ENCODE data around the gene CARMIL3.

The CARMIL3 gene

GRCh38 chr14:24063263-24063836 is 11.5 kb downstream of the CARMIL3 start:
- DNase-seq (ENCODE audit: low read depth), result no peak

GRCh38 chr14:24064091-24064795 is 12.4 kb downstream of the CARMIL3 start:
- no peak for DNase-seq (ENCODE audit: low read depth)

- DNase-seq (ENCODE audit: low read depth), result no peak
Observed at GRCh38 chr14:24064856-24065255, 13.0 kb downstream of the CARMIL3 start.

DNA sequence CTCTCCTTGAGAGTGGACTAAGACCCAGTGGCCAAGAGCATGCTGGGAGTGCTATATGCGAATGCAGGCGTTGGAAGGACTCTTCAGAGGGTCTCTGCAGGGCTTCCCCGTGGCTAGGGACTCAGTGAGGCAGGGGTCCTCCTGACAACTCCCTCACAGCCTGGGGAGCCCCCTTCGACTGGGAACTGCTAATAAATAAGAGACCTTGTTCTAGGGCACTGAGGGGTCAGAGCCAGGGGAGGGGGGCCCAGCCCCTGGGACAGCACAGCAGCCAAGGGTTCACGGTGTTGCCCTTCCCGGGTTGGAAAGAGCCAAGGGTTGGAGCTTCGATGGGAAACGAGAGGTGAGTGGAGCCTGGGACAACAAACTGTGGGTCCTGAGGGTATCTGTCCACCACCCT is 13.6 kb downstream of the CARMIL3 start:
- DNase-seq (ENCODE audit: low read depth), result no peak

DNA sequence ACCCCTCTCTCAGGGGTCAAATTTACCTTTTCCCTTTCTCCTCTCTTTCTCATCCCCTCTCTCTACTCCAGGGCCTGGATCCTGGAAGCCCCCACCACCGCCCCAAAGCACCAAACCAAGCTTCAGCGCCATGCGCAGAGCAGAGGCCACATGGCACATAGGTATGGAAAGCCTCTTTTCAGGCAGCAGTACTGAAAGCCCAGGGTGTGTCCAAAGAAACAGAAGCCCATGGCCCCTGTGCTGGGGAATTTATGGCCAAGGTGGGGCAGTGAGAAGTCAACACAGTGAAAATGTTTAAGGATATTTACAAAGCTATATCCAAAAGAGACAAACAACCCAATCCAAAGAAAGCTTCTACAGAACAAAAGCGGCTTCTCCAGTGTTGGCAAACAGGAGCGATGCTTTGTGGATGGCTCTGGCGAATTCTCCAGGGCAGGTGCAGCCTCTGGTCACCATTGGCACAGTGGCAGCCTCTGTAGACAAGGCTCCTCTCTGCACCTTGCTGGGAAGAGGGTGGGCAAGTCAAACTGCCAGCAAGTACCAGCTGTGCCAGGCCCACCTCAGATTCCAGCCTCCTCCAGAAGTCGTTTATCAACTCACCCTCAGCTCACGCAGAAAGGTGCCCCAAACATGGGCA is 14.8 kb downstream of the CARMIL3 start:
- DNase-seq (ENCODE audit: low read depth), result no peak

DNA sequence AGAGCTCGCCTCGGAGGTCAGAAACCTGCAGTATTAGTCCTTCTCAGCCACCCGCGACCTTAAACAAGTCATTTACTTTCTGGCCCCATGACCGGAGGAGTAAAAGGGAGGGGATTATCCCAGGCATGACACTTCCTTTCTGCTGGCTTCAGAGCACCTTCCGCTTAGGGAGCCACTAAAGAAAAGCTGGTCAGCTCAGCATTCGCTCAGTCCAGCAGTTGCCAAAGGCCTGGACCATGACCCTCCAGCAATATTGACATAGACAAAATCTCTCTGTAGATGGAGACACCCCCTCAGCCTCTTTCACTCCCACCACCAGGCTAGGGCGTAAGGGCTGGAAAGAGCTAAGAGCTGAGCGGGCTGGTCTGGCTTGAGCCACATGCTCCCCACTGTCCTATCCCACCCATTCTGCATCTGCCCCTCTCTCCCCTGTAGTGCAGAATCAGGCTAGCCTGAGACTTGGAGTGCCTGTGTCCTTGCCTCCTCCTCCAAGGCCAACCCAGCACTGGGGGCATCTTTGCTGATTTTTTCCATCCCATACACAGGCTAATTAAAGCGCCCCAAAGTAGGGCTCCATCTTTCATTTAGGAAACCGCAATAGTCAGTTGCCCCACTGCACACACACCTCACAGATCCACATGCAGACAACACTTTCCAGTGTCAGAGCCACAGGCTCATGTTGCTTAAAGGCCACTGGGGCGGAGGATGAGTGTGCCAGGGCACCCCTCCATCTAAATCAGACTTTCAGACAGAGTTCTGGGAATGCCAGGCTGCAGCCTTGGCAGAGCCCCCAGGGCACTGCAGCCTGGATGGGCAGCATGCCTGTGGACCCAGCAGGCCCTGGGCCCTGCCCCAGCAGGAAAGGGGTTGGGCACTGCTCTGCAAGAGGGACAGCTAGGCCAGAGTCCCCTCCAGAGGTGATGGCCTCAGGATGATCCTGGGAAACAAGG is 15.6 kb downstream of the CARMIL3 start:
- no peak for DNase-seq (ENCODE audit: low read depth)

- DNase-seq (ENCODE audit: low read depth), result no peak
Observed at GRCh38 chr14:24068711-24069410, 17.1 kb downstream of the CARMIL3 start.

GRCh38 chr14:24069411-24069735 is 17.6 kb downstream of the CARMIL3 start:
- no peak for DNase-seq (ENCODE audit: low read depth)

DNA sequence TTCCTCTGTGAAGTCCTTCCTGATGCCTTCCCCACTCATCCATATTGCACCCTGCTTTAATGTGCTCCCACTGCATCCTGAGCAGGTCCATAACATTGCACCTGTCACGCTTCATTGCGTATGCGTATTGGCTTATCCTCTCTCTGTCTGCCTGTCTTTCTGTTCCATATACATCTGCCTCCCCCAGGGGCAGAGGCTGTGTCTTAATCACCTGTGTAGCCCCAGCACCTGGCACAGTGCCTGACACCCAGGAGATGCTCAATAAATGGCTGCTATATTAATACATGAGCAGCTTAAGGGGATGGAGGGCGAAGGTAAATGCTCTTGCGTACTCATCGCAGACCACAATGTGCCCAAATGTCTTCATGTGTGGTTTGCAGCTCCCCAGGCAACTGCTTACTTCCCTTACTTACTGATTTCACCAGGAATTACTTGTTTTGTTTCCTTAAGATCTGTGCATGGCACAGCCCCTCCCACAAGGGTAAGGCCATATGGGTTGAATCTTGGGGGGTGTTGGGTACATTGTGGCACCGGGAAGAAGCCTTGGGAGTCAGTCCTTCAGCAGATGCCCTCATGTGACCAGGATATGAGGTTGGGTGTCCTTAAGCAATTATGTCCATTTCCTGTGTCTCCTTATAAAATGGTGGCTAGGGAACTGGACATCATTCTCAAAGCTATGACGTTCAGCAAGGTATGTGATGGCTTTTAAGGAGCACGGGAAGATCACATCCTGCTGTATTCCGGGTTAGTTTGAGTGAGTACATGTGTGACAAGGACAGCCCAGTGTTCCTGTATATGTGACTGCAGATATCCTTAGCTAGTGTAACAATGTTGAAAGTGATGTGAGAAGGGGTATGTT is 18.7 kb downstream of the CARMIL3 start:
- DNase-seq (ENCODE audit: low read depth), result no peak

DNA sequence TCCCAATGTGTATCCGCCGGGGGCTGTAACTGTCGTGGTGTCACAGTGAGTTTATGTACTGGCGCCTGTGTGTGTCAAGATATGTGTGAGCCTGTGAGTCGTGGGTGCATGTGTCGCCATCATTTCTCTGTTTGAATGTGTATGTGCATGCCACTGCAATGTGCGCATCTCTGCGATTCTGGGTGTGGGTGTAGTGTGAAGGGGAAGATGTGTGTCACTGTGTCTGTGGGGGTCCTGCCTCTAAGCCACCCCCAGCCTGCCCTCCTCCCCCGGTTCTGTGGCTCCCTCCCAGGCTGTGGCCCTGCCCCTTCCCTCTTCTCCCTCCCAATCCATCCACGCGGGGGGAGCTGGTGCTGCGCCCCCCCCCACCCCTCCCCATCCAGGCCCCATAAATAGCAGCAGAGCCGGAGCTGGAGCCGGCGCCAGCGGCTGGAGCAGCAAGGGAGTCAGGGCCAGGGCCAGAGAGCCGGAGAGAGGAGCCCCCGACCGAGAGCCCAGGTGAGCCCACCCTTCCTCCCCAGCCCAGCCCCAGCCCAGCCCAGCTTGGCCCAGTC is 19.4 kb downstream of the CARMIL3 start, which contains the start of gene CPNE6:
CPNE6 (plus strand) TSS at position 419 of the 554 bp plus-strand sequence. CDS start 1,375 bp downstream, outside the sequence.
- DNase-seq (ENCODE audit: low read depth), result no peak

DNA sequence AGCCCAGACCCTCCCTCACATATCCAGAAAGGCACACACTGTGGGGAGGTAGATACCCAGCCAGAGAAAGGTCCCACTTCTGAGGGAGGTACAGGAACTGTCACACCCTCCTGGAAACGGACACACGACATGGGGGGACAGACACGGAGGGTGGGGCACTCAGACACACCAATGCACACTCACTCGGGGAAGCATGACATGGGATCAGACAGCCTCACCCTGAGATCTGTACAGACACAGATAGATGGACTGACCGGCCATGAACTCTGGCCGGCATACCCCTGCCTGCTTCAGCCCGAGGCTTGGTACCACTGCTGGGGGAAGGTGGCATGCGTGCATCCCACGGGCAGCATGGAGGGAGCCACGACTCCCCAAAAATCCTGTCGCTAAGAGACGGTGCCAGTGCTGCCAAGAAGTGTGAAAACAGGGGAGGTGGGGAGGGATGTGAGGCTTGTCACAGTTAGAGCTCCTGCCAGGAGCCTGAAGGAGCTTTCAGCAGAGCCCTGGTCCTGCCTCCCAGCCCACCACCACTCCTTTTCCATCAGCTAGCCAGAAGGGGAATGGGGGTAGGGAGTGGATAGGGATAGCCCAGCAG is 20.1 kb downstream of the CARMIL3 start:
- DNase-seq (ENCODE audit: low read depth), result no peak

DNA sequence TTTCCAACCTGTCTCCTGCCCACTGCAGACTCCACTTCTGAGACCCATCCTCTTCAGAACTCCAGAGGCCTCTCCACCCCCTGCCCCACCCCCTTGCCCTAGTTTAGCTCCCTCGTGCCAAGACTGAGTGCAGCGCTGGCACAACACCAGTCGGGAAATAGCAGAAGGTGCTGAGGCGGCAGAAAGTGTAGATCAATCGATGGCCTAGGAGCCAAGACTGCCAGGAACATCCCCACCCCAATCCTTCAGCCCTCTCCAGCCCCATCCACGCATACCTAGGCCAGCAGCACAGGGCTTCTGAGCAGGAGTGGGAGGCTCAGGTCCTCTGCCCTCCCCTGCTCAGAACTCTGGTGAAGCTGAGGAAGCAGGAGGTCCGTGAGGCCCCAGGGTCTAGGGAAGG is 20.6 kb downstream of the CARMIL3 start:
- no peak for DNase-seq (ENCODE audit: low read depth)

DNA sequence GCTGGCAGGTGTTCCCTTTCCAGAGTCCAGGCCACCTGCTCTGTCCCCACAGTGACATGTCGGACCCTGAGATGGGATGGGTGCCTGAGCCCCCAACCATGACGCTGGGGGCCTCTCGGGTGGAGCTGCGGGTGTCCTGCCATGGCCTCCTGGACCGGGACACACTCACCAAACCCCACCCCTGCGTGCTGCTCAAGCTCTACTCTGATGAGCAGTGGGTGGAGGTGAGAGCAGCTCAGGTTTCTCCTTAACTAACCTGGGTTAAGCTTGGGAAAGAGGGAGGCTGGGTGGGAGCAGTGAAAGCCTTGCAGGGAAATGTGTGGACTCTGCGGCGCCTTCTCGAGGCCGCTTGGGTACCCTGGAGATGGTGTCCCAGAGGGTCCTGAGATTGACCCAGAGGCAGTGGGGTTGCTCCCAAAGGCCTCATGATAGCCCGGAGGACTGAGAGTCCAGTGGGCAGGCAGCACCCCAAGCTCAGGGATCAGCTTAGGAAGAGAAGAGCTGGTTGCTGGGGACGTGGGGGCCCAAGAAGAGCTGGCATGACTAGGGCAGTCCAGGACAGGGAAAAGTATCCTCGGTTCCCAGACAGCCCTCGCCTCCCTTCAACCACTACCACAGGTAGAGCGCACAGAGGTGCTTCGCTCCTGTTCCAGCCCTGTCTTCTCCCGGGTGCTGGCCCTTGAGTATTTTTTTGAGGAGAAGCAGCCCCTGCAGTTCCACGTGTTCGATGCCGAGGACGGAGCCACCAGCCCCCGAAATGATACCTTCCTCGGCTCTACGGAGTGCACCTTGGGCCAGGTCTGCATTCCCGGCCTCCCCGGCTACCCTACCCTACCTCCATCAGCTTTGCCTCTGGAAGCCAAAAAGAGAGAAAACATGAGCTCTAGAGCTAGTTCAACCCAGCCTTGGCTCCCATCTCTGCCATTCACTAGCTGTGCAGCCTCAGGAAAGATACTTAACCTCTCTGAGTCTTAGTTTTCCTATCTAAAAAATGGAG is 21.4 kb downstream of the CARMIL3 start:
- no peak for DNase-seq (ENCODE audit: low read depth)

DNA sequence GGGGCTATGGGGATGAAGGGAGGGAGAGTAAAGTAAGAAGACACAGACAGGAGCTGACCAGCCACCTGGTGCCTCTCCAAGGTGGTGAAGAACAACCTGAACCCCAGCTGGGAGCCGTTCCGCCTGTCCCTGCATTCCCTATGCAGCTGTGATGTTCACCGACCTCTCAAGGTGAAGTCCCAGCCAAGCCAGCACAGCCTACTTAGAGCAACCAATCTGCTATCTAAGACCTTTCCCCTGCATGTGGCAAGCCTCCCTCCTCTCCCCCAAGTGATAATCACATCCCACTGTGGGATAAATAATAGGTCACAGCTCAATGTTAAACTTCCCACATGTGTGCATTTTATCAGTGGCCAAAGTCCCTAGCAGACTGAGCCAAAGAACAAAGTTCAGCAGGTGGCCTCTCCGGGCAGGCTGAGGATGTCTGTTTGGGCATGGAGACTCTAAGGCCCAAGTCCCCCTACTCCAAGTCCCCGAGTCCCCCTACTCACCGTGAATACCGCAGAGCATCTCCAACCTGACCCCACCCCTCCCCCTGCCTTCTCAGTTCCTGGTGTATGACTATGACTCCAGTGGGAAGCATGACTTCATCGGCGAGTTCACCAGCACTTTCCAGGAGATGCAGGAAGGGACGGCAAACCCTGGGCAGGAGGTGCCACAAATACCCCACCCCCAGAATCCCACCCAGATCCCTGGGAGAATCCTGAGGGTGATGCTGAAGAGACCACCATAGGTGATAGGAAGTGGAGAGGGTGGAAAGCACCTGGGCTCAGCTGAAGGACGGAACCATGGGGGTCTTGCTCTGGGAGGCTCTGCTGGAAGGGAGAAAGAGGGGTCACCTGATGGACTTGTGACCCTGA is 23.0 kb downstream of the CARMIL3 start:
- DNase-seq (ENCODE audit: low read depth), result no peak

DNA sequence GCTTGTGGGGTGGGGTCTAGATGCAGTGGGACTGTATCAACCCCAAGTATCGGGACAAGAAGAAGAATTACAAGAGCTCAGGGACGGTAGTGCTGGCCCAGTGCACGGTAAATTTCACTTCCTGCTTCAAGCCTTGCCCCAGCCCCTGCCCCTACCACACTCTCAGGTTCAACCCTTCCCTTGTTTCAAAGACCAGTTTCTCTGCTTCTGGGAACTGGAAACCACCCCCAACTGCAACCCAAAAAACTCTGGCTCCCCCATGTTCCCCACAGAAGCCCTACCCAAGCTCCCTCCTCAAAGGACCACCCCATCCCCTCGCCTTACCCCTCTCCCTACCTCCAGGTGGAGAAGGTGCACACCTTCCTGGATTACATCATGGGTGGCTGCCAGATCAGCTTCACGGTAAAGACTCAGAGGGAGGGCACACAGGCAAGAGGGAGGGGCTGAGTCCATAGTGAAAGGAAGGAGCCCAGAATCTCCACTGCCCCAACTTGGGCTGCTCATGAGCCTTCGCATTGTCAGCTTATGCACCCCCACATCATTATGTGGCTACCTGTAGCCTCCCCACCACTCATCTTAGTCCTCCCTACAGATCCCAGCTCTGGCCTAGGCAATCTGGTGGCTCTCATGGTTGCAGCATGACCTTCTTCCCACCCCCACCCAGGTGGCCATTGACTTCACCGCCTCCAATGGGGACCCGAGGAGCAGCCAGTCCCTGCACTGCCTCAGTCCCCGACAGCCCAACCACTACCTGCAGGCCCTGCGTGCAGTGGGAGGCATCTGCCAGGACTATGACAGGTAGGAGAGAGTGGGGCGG is 23.9 kb downstream of the CARMIL3 start:
- DNase-seq (ENCODE audit: low read depth), result no peak

DNA sequence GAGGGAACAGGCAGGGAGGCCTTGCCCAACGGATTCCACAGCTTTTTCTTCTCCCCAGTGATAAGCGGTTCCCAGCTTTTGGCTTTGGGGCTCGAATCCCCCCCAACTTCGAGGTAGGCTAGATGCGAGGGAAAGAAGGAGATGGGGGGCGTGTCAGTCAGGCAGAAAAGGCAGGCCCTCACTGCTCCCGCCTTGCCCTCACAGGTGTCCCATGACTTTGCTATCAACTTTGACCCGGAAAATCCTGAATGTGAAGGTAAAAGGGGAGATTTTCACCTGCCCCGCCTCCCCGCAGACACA is 24.4 kb downstream of the CARMIL3 start:
- DNase-seq (ENCODE audit: low read depth), result no peak

DNA sequence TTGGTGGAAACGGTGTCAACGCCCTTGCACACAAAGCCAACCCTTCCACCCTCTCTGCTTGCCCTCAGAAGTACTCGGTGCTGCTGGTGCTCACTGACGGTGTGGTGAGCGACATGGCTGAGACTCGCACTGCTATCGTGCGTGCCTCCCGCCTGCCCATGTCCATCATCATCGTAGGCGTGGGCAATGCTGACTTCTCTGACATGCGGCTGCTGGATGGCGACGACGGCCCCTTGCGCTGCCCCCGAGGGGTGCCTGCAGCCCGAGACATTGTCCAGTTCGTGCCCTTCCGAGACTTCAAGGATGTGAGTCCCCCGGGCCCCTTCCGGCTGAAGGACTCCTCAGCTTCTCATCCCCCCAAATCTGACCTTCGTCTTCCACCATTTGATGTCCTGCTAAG is 25.3 kb downstream of the CARMIL3 start:
- no peak for DNase-seq (ENCODE audit: low read depth)
